CD4-positive, alpha-beta T cell treated with Interleukin-21 for 1 hour (primary cell): ENCODE measurements around the gene ABHD17A.

Experiments
- DNase-seq: peaks from one replicate; pipeline ENCODE4 v3.0.0-alpha.2; 2020

Gene ABHD17A

DNA sequence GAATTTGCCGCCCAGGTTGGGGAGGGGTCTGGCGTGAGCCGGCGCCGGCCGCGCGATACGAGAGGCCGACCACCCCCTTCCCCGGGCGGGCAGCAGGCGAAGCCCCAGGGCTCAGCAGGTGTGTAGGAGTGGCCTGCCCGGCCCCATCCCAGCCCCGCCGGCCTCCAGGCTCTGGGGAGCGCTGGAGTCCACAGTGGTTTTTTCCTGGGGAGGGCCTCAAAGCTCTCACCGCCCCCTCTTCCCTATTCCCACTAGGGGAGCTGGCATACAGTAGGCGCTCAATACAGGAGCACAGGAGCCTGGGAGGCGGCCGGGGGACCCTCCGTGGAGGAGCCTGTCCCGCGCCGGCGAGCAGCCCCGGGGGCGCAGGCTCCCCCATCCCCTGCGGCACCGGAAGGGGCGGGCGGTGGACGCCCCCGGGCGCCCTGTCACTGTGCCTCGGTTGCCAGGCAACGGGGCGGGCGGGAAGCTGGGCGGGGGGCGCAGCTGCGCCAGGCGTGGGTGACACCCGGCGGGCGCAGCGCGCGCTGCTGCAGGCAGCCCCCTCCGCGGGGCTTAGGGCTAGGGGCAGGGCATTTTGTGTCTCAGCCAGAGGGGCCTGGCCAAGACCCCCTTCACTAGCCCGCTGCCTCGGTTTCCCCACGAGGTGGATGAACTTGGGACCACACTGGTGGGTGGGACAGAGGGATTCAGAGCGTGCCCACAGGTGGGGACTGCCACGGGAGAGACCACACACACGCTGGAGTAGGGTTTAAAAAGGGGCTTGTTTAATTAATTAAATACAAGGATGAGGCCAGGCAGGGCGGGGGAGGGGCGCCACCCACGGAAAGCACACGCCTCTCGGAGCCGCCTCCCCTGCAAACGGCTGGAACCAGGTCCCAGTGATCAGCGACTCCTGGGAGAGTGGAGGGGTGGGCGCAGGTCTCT is 33.4 kb downstream of the ABHD17A start:
- DNase-seq: peak; percentile 70

DNA sequence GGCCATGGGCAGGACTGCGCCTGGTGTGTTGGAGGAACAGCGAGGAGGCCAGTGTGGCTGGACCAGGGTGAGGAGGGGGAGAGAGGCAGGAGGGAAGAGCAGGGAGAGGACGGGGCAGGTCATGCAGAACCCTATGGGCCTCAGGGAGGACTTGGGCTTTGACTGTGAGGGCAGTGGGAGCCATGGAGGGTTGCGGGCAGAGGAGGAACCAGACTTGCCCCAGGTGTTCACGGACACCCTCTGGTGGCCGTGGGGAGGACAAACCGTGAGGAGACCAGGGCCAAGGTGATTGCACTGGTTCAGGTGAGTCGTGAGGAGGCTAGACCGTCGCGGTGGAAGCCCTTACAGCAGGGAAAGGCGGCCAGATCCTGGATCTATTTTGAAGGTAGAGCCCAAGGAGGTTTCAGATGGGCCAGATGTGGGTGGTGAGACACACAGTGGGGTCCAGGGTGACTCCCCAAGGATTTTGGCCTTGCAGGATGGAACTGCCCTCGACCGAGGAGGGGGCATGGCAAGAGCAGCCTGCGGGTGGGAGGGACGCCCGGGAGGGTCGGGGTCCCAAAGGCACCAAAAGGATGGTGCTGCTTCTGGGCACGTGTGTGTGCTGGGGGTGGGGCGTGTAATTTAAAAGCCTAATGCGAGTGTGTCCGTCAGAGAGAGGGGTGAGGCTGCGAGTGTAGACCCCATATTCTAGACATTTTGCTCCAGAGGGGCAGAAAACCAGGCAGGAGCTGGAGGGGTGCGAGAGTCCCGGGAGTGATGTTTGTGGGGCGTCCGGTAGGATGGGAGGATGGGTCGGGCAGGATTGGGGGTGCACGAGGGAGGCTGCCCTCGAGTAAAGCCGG is 34.3 kb downstream of the ABHD17A start:
- DNase-seq: peak; percentile 31

- DNase-seq: no peak
These were observed 35.4 kb downstream of the ABHD17A start for GRCh38 chr19:1849886-1850398.

DNA sequence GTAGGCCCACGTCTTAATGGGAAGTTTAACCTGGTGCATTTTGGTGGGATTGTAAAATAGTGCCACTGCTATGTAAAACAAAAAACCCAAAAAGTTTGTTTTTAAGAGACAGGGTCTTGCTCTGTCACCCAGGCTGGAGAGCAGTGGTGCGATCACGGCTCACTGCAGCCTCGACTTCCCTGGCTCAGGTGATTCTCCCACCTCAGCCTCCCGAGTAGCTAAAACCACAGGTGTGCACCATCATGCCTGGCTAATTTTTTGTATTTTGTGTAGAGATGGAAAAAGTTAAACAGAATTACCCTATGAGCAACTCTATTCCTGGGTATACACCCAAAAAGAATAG is 36.2 kb downstream of the ABHD17A start:
- DNase-seq: no peak

DNA sequence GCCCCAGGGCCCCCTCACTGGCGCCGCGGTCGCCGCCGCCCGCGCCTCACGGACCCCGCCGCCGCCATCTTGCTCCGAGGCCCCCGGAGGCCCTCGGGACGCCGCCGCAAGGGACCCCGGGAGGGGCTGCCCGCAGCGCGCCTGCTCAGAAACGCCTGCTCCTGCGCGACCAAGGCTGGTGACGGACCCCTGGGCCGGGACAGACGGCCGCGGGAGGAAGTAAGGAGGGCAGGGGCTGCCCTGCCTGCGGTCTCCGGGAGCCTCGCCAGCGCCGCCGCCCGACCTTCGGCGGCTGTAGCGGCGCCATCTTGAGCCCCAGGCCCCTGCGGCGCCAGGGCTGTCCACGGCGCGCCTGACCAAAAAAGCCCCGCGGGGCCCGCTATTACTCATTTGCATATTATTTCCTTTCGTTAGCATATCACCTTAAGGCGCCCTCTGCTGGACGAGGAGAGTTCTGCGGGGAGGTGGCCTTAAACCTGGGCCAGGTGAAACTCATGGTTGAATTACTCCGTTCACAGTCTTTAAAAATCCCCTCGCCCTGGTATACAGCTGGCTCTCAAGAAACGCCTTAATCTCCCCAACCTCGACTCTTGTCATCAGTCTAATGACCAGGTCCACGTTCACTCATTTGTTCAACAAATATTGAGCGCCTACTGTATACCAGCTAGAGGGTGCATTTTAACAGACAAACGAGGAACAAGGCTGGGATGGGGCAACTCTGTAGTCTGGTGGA is 36.7 kb downstream of the ABHD17A start, which contains the start of gene REXO1:
Gene REXO1 (minus strand): TSS at position 85 of the 733 bp plus-strand sequence. CDS start 125 bp downstream, outside the sequence.
- DNase-seq: peak; percentile 98

DNA sequence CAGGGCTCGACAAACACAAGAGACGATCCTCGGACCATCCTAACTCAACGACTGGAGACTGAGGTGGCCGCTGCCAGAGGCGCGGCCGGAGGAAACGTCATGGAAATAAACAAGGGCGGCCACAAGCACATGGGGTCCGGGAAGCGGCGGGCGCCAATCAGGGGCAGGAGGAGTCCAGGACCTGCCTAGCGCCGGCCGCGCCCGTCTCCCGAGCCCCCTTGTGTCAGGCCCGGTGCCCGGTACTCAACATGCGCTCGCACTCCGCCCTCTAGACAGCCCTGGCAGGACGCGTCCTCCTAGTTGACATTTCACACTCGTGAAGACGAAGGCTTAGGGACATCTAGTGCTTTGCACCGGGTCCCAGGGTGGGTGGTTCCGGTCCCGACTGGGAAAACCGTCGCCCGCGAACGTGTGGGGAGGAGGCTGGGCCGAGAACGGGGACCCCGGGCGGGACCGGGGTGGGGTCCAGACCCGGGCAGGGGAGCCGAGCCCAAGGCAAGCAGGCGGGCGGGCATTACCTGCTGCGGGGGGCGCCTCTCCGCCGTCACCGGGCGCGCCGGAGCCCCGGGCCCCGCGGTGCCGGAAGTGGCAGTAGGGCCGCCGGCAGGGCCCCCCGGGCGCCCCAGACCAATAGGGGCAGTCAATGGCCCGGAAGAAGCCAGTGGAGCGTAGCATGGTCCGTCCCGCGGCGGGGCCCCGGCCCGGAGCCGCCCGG is 37.5 kb downstream of the ABHD17A start:
- DNase-seq: no peak

- no peak for DNase-seq
These were observed 38.0 kb downstream of the ABHD17A start for GRCh38 chr19:1847348-1847683.

GRCh38 chr19:1846517-1847204 is 38.6 kb downstream of the ABHD17A start:
- DNase-seq: no peak

DNA sequence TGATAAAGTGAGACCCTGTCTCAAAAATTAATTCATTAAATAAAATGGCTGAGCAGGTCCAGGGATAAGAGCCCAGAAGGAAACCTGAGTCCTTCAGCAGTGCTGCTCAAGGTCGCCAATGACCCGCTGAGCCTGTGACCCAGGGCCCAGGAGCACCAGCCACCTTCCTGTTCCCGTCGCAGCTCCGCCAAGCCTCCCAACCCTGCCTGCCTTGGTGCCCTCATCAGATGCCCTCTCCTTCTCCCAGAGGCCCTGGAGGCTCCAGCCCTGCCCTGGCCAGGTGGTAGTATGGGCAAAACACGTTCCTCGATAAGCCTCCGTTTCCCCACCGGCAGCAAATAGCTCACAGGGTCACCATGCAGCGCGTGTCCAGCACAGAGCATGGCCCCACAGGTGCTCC is 39.7 kb downstream of the ABHD17A start:
- DNase-seq: no peak

- no peak for DNase-seq
These were observed 40.2 kb downstream of the ABHD17A start for GRCh38 chr19:1845125-1845515.

- no peak for DNase-seq
These were observed 40.7 kb downstream of the ABHD17A start for GRCh38 chr19:1844513-1845124.

- DNase-seq: no peak
These were observed 41.5 kb downstream of the ABHD17A start for GRCh38 chr19:1843646-1844394.

DNA sequence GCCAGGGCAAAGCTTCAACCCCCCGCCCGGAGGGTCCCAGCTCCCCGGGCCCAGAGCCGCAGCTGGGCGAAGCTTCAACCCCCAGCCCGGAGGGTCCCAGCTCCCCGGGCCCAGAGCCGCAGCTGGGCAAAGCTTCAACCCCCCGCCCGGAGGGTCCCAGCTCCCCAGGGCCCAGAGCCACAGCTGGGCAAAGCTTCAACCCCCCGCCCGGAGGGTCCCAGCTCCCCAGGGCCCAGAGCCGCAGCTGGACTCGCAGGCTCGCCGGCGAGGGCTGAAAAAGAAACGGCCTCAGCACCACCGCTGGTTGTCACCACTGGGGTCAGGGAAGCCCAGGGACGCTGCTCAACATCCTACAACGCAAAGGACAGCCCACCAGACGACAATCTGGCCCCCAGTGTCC is 42.2 kb downstream of the ABHD17A start:
- no peak for DNase-seq

GRCh38 chr19:1841209-1841924 is 43.9 kb downstream of the ABHD17A start:
- no peak for DNase-seq

GRCh38 chr19:1840541-1841115 is 44.7 kb downstream of the ABHD17A start:
- DNase-seq: no peak

DNA sequence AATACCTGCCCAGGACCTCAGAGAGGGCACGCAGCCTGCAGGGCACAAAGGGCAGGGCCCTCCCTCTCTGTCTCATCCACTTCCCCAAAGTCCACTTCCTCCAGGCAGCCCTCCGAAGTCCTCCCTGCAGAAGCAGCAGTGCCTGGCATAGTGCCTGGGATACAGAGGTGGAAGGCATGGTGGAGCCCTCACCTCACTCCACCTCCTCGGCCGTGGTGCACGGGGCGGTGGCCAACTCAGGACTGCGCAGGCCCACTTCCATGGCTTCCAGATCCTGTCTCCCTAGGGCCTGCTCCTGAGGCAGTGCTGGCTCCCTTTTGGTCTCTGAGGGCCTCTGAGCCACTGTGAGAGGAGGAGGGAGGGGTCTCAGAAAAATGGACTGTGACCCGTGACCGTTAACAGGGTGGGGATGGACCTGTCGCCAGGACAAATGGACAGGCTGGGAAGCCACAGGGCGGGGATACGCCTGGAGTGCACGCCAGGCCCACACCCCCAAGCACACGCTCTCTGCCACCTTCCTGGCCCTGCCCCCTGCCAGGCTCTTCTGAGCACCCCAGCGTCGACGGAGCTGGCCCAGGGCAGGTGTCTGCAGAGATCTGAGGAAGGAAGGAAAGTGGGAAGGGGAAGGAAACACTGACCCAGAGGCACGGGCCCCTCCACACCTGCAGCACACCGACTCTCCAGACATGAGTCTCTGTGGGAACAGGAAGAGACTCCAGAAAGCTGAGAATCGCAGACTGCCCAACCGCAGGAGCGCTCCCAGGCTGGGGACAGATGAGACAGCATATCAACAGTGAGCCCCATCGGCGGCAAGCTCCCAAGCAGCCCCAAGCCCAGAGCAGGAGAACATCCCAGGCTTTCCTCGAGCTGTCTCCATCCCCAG is 45.4 kb downstream of the ABHD17A start:
- DNase-seq: no peak

GRCh38 chr19:1837625-1838105 is 47.6 kb downstream of the ABHD17A start:
- peak; percentile 59 for DNase-seq

DNA sequence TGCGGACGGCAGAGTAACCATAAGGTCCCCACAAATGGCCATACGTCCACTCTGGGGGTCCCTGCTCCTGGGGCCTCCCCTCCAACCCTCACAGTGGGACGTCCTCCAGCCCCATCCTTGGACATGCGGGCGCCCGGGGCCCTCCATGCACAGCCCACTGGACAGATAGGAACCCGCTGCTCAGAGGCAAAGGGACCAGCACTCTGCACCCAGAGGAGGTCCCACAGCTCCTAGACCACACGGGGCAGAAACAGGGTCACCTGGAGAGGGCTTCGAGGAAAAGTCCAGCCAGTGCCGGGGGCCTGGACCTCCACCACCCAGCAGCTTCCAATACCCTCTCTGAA is 48.1 kb downstream of the ABHD17A start:
- no peak for DNase-seq
